Uterus (tissue), 4 donors: ENCODE data around the gene TNS1. TPM values are rescaled to one million over a fixed set of nuclear protein-coding genes. Genes with fewer than 3 reads are reported as not detected.

ENCODE experiments used
- DNase-seq, 2 donors: peaks; one replicate each; pipeline ENCODE4 v3.0.0-alpha.2; 2019 to 2020
- H3K27ac ChIP-seq, 2 donors: fragments of 200-600 bp; sonication (generic); 1 replicate in 1 of 2; 2 replicates in 1 of 2; pipeline ENCODE4 v1.5.1; 2016 to 2018
- H3K27me3 ChIP-seq, 2 donors: fragments of 200-600 bp; sonication (generic); one replicate each; pipeline ENCODE4 v1.5.1; 2018 to 2019; ENCODE audit warnings: control low read depth in 1 of 2
- H3K36me3 ChIP-seq, 2 donors: fragments of 200-600 bp; sonication (generic); one replicate each; pipeline ENCODE4 v1.5.1; 2019; ENCODE audit warnings: control low read depth in 1 of 2
- H3K4me1 ChIP-seq, 2 donors: fragments of 200-600 bp; sonication (generic); one replicate each; pipeline ENCODE4 v1.5.1; 2018 to 2019; ENCODE audit warnings: control low read depth in 1 of 2
- H3K4me3 ChIP-seq, 2 donors: fragments of 200-600 bp; sonication (generic); 1 replicate in 1 of 2; 2 replicates in 1 of 2; pipeline ENCODE4 v1.5.1; 2018 to 2019; ENCODE audit warnings: mild to moderate bottlenecking in 1 of 2
- H3K9me3 ChIP-seq, 2 donors: fragments of 200-600 bp; sonication (generic); one replicate each; pipeline ENCODE4 v1.5.1; 2019; ENCODE audit warnings: control low read depth in 1 of 2
- POLR2A ChIP-seq, 2 donors: fragments of 450-650 bp; IDR thresholded peaks; one replicate each; pipeline ENCODE4 v1.6.1; 2016; ENCODE audit warnings: antibody characterized with exemption in 2 of 2, mild to moderate bottlenecking in 1 of 2, moderate library complexity in 1 of 2
- intact Hi-C: fragments of 100-400 bp; cut with DNase I; formaldehyde crosslinking; loops from one replicate; pipeline ENCODE4 v1.15.1; 2023; ENCODE audit warnings: low total_unique reads
- total RNA-seq, 4 donors: library from RNA; depleted of rRNA in 3 of 4; stranded (reverse); fragments of >200 nt in 3 of 4; gene quantifications; one replicate each; pipeline versions ENCODE4 v1.1.0 to v1.2.4, GENCODE V29; 2014 to 2023
- TF ChIP-seq, protein P1 (sequence below), 4 experiments: fragments of 200-600 bp in 2 of 4; fragments of 450-650 bp in 2 of 4; sonication (generic) in 2 of 4; IDR thresholded peaks; one replicate each; pipeline ENCODE4 v1.5.1; 2016 to 2019; ENCODE audit warnings: antibody characterized with exemption in 4 of 4, mild to moderate bottlenecking in 2 of 4, moderate library complexity in 1 of 4
- donor health status: DM: yes; HTN: yes; CAD: no.

TNS1 gene
- total RNA-seq, 4 donors from 2014 or later, result 144 to 1,338 (median 313) TPM

DNA sequence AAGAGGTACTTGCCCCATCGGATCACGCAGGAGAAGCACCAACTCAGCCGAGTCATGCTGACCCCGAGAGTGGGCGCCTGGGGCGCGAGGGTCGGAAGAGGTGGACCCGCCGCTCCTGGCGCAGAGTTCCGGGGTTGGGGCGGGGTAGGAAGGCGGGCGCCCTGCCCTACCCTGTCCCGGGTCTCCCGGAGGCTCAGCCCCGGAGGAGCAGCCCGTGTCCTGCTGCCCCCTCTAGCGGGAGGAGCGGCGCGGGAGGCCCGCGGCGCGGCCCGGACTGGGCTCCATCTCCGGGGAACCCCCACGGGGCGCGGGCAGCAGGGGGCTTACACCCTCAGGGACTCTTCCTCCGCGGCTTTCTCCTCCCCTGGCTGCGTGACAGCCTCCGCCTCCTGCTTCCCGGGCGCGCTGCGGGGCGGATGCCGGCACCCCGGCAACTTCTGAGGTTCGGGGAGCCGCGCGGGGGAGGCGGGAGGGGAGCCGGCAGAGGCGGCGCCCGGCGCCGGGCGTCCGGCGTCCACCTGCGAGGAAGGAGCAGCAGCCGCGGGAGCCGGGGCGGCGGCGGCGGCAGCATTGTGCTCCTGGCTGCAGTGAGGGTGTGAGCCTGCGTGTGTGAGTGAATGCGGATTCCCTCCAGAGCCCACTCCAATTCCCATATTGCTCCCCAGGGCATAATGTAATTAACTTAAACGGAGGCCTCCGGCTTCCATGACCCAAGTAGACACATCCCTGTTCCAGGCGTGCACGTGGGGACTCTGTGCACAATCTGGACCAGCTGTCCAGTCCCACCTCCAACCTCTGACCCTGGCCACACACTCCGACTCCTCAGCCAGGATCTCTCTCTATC, 7.6 kb upstream of the TNS1 start:
- DNase-seq, result peak; percentile 57 to 76
- H3K27ac ChIP-seq, result peak overlapping the region; percentile 27 to 60
- no peaks in the 10 kb centered on the region for H3K36me3 ChIP-seq
- TF ChIP-seq POLR2A (IDR thresholded peaks at IDR 0.05), result no peak
- TF ChIP-seq, protein P1, sequence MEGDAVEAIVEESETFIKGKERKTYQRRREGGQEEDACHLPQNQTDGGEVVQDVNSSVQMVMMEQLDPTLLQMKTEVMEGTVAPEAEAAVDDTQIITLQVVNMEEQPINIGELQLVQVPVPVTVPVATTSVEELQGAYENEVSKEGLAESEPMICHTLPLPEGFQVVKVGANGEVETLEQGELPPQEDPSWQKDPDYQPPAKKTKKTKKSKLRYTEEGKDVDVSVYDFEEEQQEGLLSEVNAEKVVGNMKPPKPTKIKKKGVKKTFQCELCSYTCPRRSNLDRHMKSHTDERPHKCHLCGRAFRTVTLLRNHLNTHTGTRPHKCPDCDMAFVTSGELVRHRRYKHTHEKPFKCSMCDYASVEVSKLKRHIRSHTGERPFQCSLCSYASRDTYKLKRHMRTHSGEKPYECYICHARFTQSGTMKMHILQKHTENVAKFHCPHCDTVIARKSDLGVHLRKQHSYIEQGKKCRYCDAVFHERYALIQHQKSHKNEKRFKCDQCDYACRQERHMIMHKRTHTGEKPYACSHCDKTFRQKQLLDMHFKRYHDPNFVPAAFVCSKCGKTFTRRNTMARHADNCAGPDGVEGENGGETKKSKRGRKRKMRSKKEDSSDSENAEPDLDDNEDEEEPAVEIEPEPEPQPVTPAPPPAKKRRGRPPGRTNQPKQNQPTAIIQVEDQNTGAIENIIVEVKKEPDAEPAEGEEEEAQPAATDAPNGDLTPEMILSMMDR (IDR thresholded peaks at IDR 0.05), result peak; percentile 62 to 84 (median 72)
- peak overlapping the region; percentile 31 to 49 for H3K4me3 ChIP-seq
- H3K27me3 ChIP-seq, result no peaks in the 10 kb centered on the region
- intact Hi-C loops, result no loop called here
- peaks cover 0 to 21% of the 10 kb centered on the region in 2 donors for H3K4me1 ChIP-seq
- H3K9me3 ChIP-seq, result no peaks in the 10 kb centered on the region

DNA sequence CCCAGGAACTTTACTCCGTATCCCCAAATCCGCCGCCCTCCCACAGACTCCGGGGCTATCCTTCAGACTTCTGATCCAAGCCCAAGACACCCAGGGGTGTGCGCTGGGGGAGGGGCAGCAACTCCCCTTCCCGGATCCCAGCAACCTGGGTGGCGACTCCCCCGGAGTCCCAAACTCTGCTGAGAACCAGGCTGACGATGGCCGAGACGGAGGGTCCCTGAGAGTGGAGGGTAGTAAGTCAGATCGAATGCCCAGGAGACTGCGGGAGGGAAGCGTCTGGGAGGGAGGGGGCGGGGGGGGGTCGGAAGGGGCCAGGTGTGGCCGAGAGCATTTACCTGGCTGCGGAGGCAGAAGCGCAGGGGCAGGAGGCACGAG, 7.0 kb upstream of the TNS1 start:
- no peak for DNase-seq

DNA sequence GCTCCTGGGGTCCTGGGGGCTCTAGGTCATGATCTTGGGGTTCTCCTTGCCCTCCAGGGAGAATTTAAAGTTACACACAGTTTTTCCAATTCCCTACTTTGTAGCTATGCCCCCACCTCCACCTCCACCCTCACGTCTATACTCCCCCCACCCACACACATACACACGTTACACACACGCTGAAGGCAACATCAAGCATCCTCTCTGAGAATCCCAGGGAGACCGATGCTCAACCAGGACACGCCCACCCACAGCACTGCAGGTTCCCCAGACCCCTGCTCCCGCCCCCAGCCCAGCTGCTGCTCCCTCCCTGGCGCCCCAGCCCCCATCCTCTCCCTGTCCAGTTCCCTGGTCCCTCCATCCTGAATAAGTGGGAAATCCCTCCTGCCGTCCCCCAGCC, 6.4 kb upstream of the TNS1 start:
- Histone ChIP-seq H3K27ac (peak overlapping the region; percentile 27 to 60), H3K4me3 (peak overlapping the region in 1 of 2 donors; percentile 49), H3K4me1 (peaks cover 0 to 22% of the 10 kb centered on the region in 2 donors), H3K27me3 (no peaks in the 10 kb centered on the region), H3K36me3 (no peaks in the 10 kb centered on the region), H3K9me3 (no peaks in the 10 kb centered on the region)
- intact Hi-C loops, result no loop called here
- DNase-seq, result no peak
- TF ChIP-seq, protein P1 (IDR thresholded peaks at IDR 0.05), result no peak

More for the DNA sequence above, 7.0 kb upstream of the TNS1 start:
- Histone ChIP-seq H3K27me3 (no peaks in the 10 kb centered on the region), H3K4me3 (peak overlapping the region; percentile 31 to 49), H3K36me3 (no peaks in the 10 kb centered on the region), H3K9me3 (no peaks in the 10 kb centered on the region), H3K27ac (peak overlapping the region; percentile 27 to 60), H3K4me1 (peaks cover 0 to 21% of the 10 kb centered on the region in 2 donors)
- intact Hi-C loops, result no loop called here
- TF ChIP-seq POLR2A (IDR thresholded peaks at IDR 0.05), result no peak
- TF ChIP-seq, protein P1 (IDR thresholded peaks at IDR 0.05), result no peak

DNA sequence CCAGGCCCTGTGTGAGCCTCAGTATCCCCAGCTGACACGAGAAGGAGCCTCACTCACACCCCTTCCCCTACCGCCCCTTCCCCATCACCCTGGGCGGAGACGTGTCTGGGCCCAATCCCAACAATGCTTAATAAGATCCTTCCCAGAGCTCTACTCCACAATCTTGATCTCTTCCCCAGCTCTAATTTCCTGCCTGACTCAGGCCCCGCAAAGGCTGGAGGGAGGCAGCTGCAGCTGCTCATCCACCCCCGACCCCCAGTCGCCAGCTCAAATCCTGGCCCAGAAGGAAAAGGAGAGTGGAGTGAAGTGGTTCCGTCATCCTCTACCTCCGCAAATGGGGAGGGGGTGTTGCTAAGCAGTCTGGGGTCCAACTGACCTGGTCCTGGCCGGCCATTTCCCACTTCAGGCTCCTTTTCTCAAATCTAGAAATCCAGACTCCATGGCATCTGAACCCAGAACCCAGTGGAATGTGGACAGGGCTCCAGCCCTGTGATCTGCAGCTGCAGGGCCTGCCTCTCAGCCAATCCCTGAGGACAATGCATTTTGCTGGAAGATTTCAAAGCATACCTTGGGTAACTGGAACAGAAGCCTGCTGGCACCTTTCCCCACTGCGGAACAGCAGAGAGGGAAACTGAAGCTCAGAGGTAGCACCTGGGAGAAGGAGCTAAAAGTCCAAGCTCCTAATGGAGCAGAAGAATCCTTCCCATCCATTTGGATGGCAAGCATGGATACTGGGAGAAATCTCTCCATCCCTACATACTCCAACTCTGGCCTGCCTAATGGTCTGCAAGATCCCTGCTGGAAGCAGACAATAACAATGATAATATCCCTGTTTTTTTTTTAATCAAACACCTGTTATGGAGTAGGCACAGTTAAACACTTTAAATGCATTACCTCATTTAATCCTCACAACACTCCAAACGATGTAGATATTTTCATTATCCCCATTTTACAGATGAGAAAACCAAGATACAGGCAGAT, 5.6 kb upstream of the TNS1 start:
- Histone ChIP-seq H3K4me1 (peaks cover 0 to 30% of the 10 kb centered on the region in 2 donors), H3K27ac (peak overlapping the region; percentile 14 to 29), H3K36me3 (no peaks in the 10 kb centered on the region), H3K27me3 (no peaks in the 10 kb centered on the region), H3K9me3 (no peaks in the 10 kb centered on the region), H3K4me3 (no peak overlapping the region)
- no peak for DNase-seq
- TF ChIP-seq, protein P1 (IDR thresholded peaks at IDR 0.05), result no peak
- no peak for TF ChIP-seq POLR2A (IDR thresholded peaks at IDR 0.05)
- intact Hi-C loops, result no loop called here
